ENCODE results near the gene ALDH9A1. TPM values are rescaled to one million over a fixed set of nuclear protein-coding genes. Genes with fewer than 3 reads are reported as not detected.

Gene ALDH9A1
- total RNA-seq, 1 donor from 2014 or later: 123 TPM

DNA sequence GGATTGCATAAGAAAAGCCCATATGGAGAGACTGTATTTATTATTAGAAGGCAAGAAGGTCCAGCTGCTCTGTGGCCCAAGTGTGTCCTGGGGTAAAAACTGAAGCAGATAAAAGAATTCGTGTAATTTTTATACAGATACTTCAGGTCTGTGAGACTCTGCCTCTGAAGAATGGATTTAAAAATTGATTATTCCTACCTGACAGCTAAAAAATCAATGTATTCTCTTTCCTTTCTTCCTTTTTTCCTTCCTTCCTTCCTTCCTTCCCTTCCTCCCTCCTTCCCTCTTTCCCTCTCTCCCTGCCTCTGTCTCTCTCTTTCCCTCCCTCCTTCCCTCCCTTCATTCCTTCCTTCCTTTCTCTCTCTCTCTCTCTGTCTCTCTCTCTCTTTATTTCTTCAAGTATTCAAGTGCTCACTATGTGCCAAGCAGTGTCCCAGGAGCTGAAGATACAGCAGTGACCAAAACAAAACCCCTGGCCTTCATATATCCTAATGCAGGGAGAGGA lies 78.7 kb downstream of the ALDH9A1 start:
- H3K27me3 Mint-ChIP-seq (ENCODE audit: unreplicated experiment): peaks cover 1% of the 10 kb centered on the region
- H3K27ac Mint-ChIP-seq (ENCODE audit: unreplicated experiment): no peak overlapping the region
- H3K9me3 Mint-ChIP-seq (ENCODE audit: unreplicated experiment): no peaks in the 10 kb centered on the region
- TF ChIP-seq CTCF (IDR thresholded peaks at IDR 0.05; ENCODE audit: unreplicated experiment): no peak
- no peaks in the 10 kb centered on the region for H3K4me1 Mint-ChIP-seq (ENCODE audit: unreplicated experiment)
- H3K36me3 Mint-ChIP-seq (ENCODE audit: low read depth, unreplicated experiment): no peaks in the 10 kb centered on the region
- DNase-seq (ENCODE audit: low spot score): no peak
- no peak overlapping the region for H3K4me3 Mint-ChIP-seq (ENCODE audit: unreplicated experiment)

- no peaks in the 10 kb centered on the region for H3K4me1 Mint-ChIP-seq (ENCODE audit: unreplicated experiment)
- H3K36me3 Mint-ChIP-seq (ENCODE audit: low read depth, unreplicated experiment): no peaks in the 10 kb centered on the region
- no peaks in the 10 kb centered on the region for H3K9me3 Mint-ChIP-seq (ENCODE audit: unreplicated experiment)
- H3K27ac Mint-ChIP-seq (ENCODE audit: unreplicated experiment): no peak overlapping the region
- no peak for DNase-seq (ENCODE audit: low spot score)
- no peaks in the 10 kb centered on the region for H3K27me3 Mint-ChIP-seq (ENCODE audit: unreplicated experiment)
- TF ChIP-seq CTCF (IDR thresholded peaks at IDR 0.05; ENCODE audit: unreplicated experiment): no peak
- H3K4me3 Mint-ChIP-seq (ENCODE audit: unreplicated experiment): no peak overlapping the region
Measured at GRCh38 chr1:165616987-165617546, 81.3 kb downstream of the ALDH9A1 start.

- Mint-ChIP-seq H3K27me3 (ENCODE audit: unreplicated experiment) (no peaks in the 10 kb centered on the region), H3K9me3 (ENCODE audit: unreplicated experiment) (no peaks in the 10 kb centered on the region), H3K4me3 (ENCODE audit: unreplicated experiment) (no peak overlapping the region), H3K4me1 (ENCODE audit: unreplicated experiment) (no peaks in the 10 kb centered on the region), H3K27ac (ENCODE audit: unreplicated experiment) (no peak overlapping the region), H3K36me3 (ENCODE audit: low read depth, unreplicated experiment) (no peaks in the 10 kb centered on the region)
- TF ChIP-seq CTCF (IDR thresholded peaks at IDR 0.05; ENCODE audit: unreplicated experiment): no peak
- no peak for DNase-seq (ENCODE audit: low spot score)
Measured at GRCh38 chr1:165616054-165616612, 82.2 kb downstream of the ALDH9A1 start.

Other genes with a start within 250 kb of the ALDH9A1 start
- not detected for gene LRRC52, start 154.6 kb downstream of the ALDH9A1 start, total RNA-seq (ENCODE audit: unreplicated experiment)
- gene MGST3, start 67.3 kb downstream of the ALDH9A1 start, total RNA-seq (ENCODE audit: unreplicated experiment): 156 TPM
- 98.3 TPM for gene TMCO1, start 70.3 kb upstream of the ALDH9A1 start, total RNA-seq (ENCODE audit: unreplicated experiment)
- 52.9 TPM for gene UCK2, start 129.1 kb upstream of the ALDH9A1 start, total RNA-seq (ENCODE audit: unreplicated experiment)